Lung (tissue), 12 donors: ENCODE measurements around the gene PELI2. TPM values are rescaled to one million over a fixed set of nuclear protein-coding genes. Genes with fewer than 3 reads are reported as not detected.

Experiments used
- ATAC-seq: fragments of 200-7000 bp; cut with Tn5 transposase; one replicate; pipeline ENCODE4 v1.9.1; 2020; ENCODE audit warnings: moderate number of reproducible peaks; ENCODE audit not compliant: insufficient read depth, low FRiP score
- DNase-seq, 3 donors: peaks; one replicate each; pipeline ENCODE4 v3.0.0-alpha.2; 2013 to 2017
- H3K27ac ChIP-seq, 2 donors: one replicate each; pipeline ENCODE4 v1.5.1; 2013; ENCODE audit warnings: mild to moderate bottlenecking in 2 of 2, moderate library complexity in 2 of 2, control low read depth in 1 of 2, inconsistent platforms in 1 of 2, low read depth in 1 of 2, low read length in 1 of 2
- H3K27me3 ChIP-seq, 3 donors: one replicate each; pipeline ENCODE4 v1.5.1; 2013; ENCODE audit warnings: low read length in 2 of 3; ENCODE audit not compliant: control insufficient read depth in 3 of 3, insufficient read depth in 3 of 3
- H3K36me3 ChIP-seq, 4 donors: one replicate each; pipeline ENCODE4 v1.5.1; 2013; ENCODE audit warnings: low read length in 4 of 4, mild to moderate bottlenecking in 1 of 4, moderate library complexity in 1 of 4; ENCODE audit not compliant: control insufficient read depth in 4 of 4, insufficient read depth in 4 of 4
- H3K4me1 ChIP-seq, 5 donors: one replicate each; pipeline ENCODE4 v1.5.1; 2013; ENCODE audit warnings: low read length in 5 of 5, mild to moderate bottlenecking in 2 of 5, moderate library complexity in 1 of 5; ENCODE audit not compliant: control insufficient read depth in 5 of 5, insufficient read depth in 5 of 5
- H3K4me3 ChIP-seq: one replicate; pipeline ENCODE4 v1.5.1; 2013; ENCODE audit warnings: mild to moderate bottlenecking, control low read depth, moderate library complexity
- H3K9ac ChIP-seq, 2 donors: one replicate each; pipeline ENCODE4 v1.5.1; 2013; ENCODE audit warnings: low read length in 2 of 2, control low read depth in 1 of 2; ENCODE audit not compliant: insufficient read depth in 1 of 2
- H3K9me3 ChIP-seq, 4 donors: one replicate each; pipeline ENCODE4 v1.5.1; 2013; ENCODE audit warnings: low read length in 3 of 4, mild to moderate bottlenecking in 1 of 4, moderate library complexity in 1 of 4; ENCODE audit not compliant: control insufficient read depth in 4 of 4, insufficient read depth in 3 of 4
- CTCF ChIP-seq: IDR thresholded peaks from 2 replicates; pipeline ENCODE4 v1.5.1; 2012; ENCODE audit warnings: mild to moderate bottlenecking; ENCODE audit errors: control extremely low read depth, extremely low read depth
- WGBS, 2 donors: extraction: QIAGEN DNeasy Blood & Tissue Kit; methylation state at CpG; one replicate each; pipeline ENCODE4 v1.1.7; 2013; 5-methylcytosine and 5-hydroxymethylcytosine counted together
- polyA plus RNA-seq, 2 donors: library from polyadenylated mRNA; stranded (reverse); fragments of 200-250 nt; gene quantifications; one replicate each; pipeline ENCODE4 v1.2.1, GENCODE V29; 2013
- total RNA-seq, 2 donors: library from RNA; depleted of rRNA in 1 of 2; stranded (reverse); fragments of >200 nt in 1 of 2; gene quantifications; one replicate each; pipeline ENCODE4 v1.2.1, GENCODE V29; 2014 to 2021
- donor health status: control.
- donor health status: control.
- donor health status: Bipolar disorder and iron deficiency.
- donor health status: healthy.
- donor health status: DM: yes; HTN: yes; CAD: no.

PELI2 gene
- total and polyA plus RNA-seq, 4 donors = 3.8 to 21.1 (median 8.5) TPM

- no peak for TF ChIP-seq CTCF
- H3K9me3 ChIP-seq = no peaks in the 10 kb centered on the region
- WGBS, 2 donors = 76 to 92% methylated on average over 3 of the region's 3 CpGs
- H3K27me3 ChIP-seq = no peaks in the 10 kb centered on the region
- ATAC-seq (peak; percentile 13), DNase-seq (no peak)
- no peaks in the 10 kb centered on the region for H3K36me3 ChIP-seq
- H3K4me1 ChIP-seq = peaks cover 0 to 8% (median 4%) of the 10 kb centered on the region in 5 donors
- no peak overlapping the region for H3K4me3 ChIP-seq
- no peak overlapping the region for H3K9ac ChIP-seq
- H3K27ac ChIP-seq = peak overlapping the region in 1 of 2 donors; percentile 27
Measured at GRCh38 chr14:56207626-56208292, 89.5 kb downstream of the PELI2 start.

GRCh38 chr14:56208520-56208919 lies 90.3 kb downstream of the PELI2 start:
- ATAC-seq = no peak

GRCh38 chr14:56210571-56210970 lies 92.4 kb downstream of the PELI2 start:
- Histone ChIP-seq H3K9ac (no peak overlapping the region), H3K27me3 (no peaks in the 10 kb centered on the region), H3K36me3 (no peaks in the 10 kb centered on the region), H3K27ac (no peak overlapping the region), H3K4me3 (no peak overlapping the region), H3K9me3 (no peaks in the 10 kb centered on the region), H3K4me1 (peaks cover 0 to 10% (median 4%) of the 10 kb centered on the region in 5 donors)
- ATAC-seq (no peak), DNase-seq (no peak)
- TF ChIP-seq CTCF = no peak
- 87 to 89% methylated on average over 2 of the region's 2 CpGs for WGBS, 2 donors

More at GRCh38 chr14:56208520-56208919, 90.3 kb downstream of the PELI2 start:
- WGBS, 2 donors = 73 to 76% methylated on average over 3 of the region's 3 CpGs
- no peak overlapping the region for H3K9ac ChIP-seq
- no peak overlapping the region for H3K4me3 ChIP-seq
- no peak for TF ChIP-seq CTCF
- H3K27ac ChIP-seq = no peak overlapping the region
- no peaks in the 10 kb centered on the region for H3K27me3 ChIP-seq
- no peak for DNase-seq
- no peaks in the 10 kb centered on the region for H3K36me3 ChIP-seq
- H3K9me3 ChIP-seq = no peaks in the 10 kb centered on the region
- peaks cover 0 to 10% (median 4%) of the 10 kb centered on the region in 5 donors for H3K4me1 ChIP-seq

GRCh38 chr14:56211084-56211483 lies 92.9 kb downstream of the PELI2 start:
- ATAC-seq (no peak), DNase-seq (no peak)
- no peak overlapping the region for H3K4me3 ChIP-seq
- H3K36me3 ChIP-seq = no peaks in the 10 kb centered on the region
- no peaks in the 10 kb centered on the region for H3K27me3 ChIP-seq
- H3K27ac ChIP-seq = no peak overlapping the region
- WGBS, 2 donors = 84 to 90% methylated on average over 3 of the region's 3 CpGs
- H3K9ac ChIP-seq = no peak overlapping the region
- H3K4me1 ChIP-seq = peaks cover 0 to 10% (median 3%) of the 10 kb centered on the region in 5 donors
- TF ChIP-seq CTCF = no peak
- H3K9me3 ChIP-seq = no peaks in the 10 kb centered on the region
